Omental fat pad (tissue), 4 donors: ENCODE results near the gene SUPT20H. TPM values are rescaled to one million over a fixed set of nuclear protein-coding genes. Genes with fewer than 3 reads are reported as not detected.

Source experiments
- ATAC-seq: fragments of 150-250 bp; one replicate; pipeline ENCODE4 v1.9.1; 2016; ENCODE audit warnings: mild to moderate bottlenecking, moderate library complexity; ENCODE audit not compliant: low FRiP score
- DNase-seq: peaks from one replicate; pipeline ENCODE4 v3.0.0-alpha.2; 2019; ENCODE audit warnings: low spot score
- CTCF ChIP-seq, 3 donors: fragments of 450-650 bp; IDR thresholded peaks; one replicate each; pipeline ENCODE4 v1.5.1; 2016 to 2017; ENCODE audit warnings: antibody characterized with exemption in 3 of 3, mild to moderate bottlenecking in 3 of 3, moderate library complexity in 2 of 3
- total RNA-seq, 4 donors: library from RNA; depleted of rRNA; stranded (reverse); fragments of >200 nt; gene quantifications; one replicate each; pipeline ENCODE4 v1.1.0, GENCODE V29; 2016

The SUPT20H gene
- total RNA-seq, 4 donors from 2014 or later = 19.5 to 57.5 (median 31.8) TPM

GRCh38 chr13:36997716-36998427 is 61.6 kb downstream of the SUPT20H start:
- DNase-seq (no peak), ATAC-seq (no peak)
- no peak for TF ChIP-seq CTCF (IDR thresholded peaks at IDR 0.05)

- DNase-seq (no peak), ATAC-seq (no peak)
- TF ChIP-seq CTCF (IDR thresholded peaks at IDR 0.05) = no peak
Observed at GRCh38 chr13:36992362-36992761, 67.1 kb downstream of the SUPT20H start.

- DNase-seq (no peak), ATAC-seq (no peak)
- no peak for TF ChIP-seq CTCF (IDR thresholded peaks at IDR 0.05)
Observed at GRCh38 chr13:36986462-36987240, 72.8 kb downstream of the SUPT20H start.

GRCh38 chr13:36981156-36981743 is 78.2 kb downstream of the SUPT20H start:
- no peak for TF ChIP-seq CTCF (IDR thresholded peaks at IDR 0.05)
- DNase-seq (no peak), ATAC-seq (no peak)

DNA sequence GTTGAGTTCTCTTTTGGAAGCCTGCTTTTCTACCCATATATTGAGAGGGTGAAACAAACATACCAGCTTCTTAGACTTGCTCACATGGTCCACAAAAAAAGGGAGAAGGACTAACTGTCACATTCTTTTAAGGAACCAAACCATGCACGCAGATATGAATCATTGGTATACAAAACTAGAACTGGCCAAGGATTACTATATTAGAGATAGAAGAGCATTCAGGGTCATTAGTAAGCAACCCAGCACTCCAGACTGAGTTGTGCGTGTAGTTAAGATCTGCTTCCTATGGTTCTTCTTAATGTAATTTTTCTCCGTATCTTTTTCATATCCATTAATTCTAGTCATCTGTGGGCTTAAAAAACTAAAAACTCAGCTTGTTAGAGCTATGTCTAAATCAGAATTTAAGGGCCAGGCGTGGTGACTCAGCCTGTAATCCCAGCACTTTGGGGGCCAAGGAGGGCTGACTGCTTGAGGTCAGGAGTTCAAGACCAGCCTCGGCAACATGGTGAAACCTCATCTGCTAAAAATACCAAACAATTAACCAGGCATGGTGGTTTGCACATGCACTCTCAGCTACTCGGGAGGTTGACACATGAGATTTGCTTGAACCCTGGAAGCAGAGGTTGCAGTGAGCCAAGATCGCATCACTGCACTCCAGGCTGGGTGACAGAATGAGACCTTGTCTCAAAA is 80.0 kb downstream of the SUPT20H start:
- ATAC-seq (no peak), DNase-seq (no peak)
- TF ChIP-seq CTCF (IDR thresholded peaks at IDR 0.05) = no peak

DNA sequence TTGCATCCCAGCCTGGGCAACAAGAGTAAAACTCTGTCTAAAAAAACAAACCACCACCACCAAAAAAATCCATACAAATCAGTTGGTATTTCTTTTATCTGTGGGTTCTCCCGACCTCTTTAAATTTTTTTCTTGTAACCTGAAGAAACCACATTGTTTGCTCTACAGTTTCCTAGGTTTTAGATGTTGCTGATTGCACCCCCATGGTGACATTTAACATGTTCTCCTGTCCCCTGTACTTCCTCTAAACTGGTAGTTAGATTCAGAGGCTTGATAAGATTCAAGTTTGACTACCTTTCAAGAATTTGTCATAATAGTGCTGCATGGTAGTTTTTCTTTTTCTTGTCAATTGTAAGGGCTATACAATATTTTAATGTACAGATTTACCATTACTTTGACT is 84.3 kb downstream of the SUPT20H start:
- no peak for ATAC-seq
- no peak for DNase-seq
- TF ChIP-seq CTCF (IDR thresholded peaks at IDR 0.05) = no peak
